Activated T-cell treated with anti-CD3 and anti-CD28 coated beads for 24 hours (primary cell): ENCODE data around the gene FCHO1.
"Not testable (repeated sequence)": the region's sequence is repeated elsewhere in the genome, so short reads cannot be mapped to it uniquely, and the experiment has no call there.

Source experiments
- DNase-seq: peaks from one replicate; pipeline ENCODE4 v3.0.0-alpha.2; 2020; ENCODE audit warnings: low read depth

FCHO1 gene

GRCh38 chr19:17762505-17763229 lies 11.4 kb downstream of the FCHO1 start:
- DNase-seq, result no peak

GRCh38 chr19:17764348-17764747 lies 13.1 kb downstream of the FCHO1 start:
- DNase-seq, result no peak

- DNase-seq, result no peak
Measured at GRCh38 chr19:17765069-17765618, 13.9 kb downstream of the FCHO1 start.

- DNase-seq, result no peak
Measured at GRCh38 chr19:17766543-17767131, 15.4 kb downstream of the FCHO1 start.

- no peak for DNase-seq
Measured at GRCh38 chr19:17767559-17767958, 16.3 kb downstream of the FCHO1 start.

GRCh38 chr19:17770613-17771012 lies 19.3 kb downstream of the FCHO1 start:
- no peak for DNase-seq

- no peak for DNase-seq
Measured at GRCh38 chr19:17772172-17772571, 20.9 kb downstream of the FCHO1 start.

GRCh38 chr19:17775245-17775927 lies 24.1 kb downstream of the FCHO1 start:
- no peak for DNase-seq

GRCh38 chr19:17775991-17776803 lies 24.9 kb downstream of the FCHO1 start:
- DNase-seq, result no peak

- not testable (repeated sequence) for DNase-seq
Measured at GRCh38 chr19:17777840-17778239, 26.6 kb downstream of the FCHO1 start.

- peak; percentile 37 for DNase-seq
Measured at GRCh38 chr19:17778251-17778967, 27.1 kb downstream of the FCHO1 start.

- no peak for DNase-seq
Measured at GRCh38 chr19:17778968-17779929, 28.0 kb downstream of the FCHO1 start.

GRCh38 chr19:17780781-17781180 lies 29.5 kb downstream of the FCHO1 start:
- no peak for DNase-seq

GRCh38 chr19:17783721-17784120 lies 32.4 kb downstream of the FCHO1 start:
- DNase-seq, result not testable (repeated sequence)

GRCh38 chr19:17784201-17785008 lies 33.1 kb downstream of the FCHO1 start:
- peak; percentile 64 for DNase-seq

- no peak for DNase-seq
Measured at GRCh38 chr19:17787274-17787913, 36.1 kb downstream of the FCHO1 start.

- no peak for DNase-seq
Measured at GRCh38 chr19:17788632-17789031, 37.4 kb downstream of the FCHO1 start.

- no peak for DNase-seq
Measured at GRCh38 chr19:17790059-17790780, 38.9 kb downstream of the FCHO1 start.
